Motor neuron (in vitro differentiated cells): ENCODE measurements around the gene SFPQ. TPM values are rescaled to one million over a fixed set of nuclear protein-coding genes. Genes with fewer than 3 reads are reported as not detected.
A peak's percentile ranks its signal among the peaks of the same experiment; 100 is the strongest.

ENCODE experiments used
- ATAC-seq, 8 experiments: fragments of 200-7000 bp; cut with Tn5 transposase; replicated peaks in 6 of 8; 2 replicates each; pipeline ENCODE4 v1.8.0; 2021; ENCODE audit warnings: mild to moderate bottlenecking in 8 of 8, moderate library complexity in 8 of 8
- H3K27ac ChIP-seq, 2 donors: fragments of 250-450 bp; sonication (Bioruptor Pico); 2 replicates each; pipeline ENCODE4 v1.9.0; 2021; ENCODE audit warnings: antibody characterized with exemption in 2 of 2, mild to moderate bottlenecking in 2 of 2, moderate library complexity in 1 of 2
- H3K4me1 ChIP-seq, 2 donors: fragments of 250-450 bp; sonication (Bioruptor Pico); replicated peaks in 1 of 2; 2 replicates each; pipeline ENCODE4 v1.6.1; 2021; ENCODE audit warnings: antibody characterized with exemption in 2 of 2, mild to moderate bottlenecking in 2 of 2, moderate library complexity in 1 of 2
- H3K4me3 ChIP-seq, 5 donors: fragments of 250-450 bp; sonication (Bioruptor Pico); 2 replicates each; pipeline ENCODE4 v1.9.0; 2021; ENCODE audit warnings: antibody characterized with exemption in 5 of 5, mild to moderate bottlenecking in 5 of 5, moderate library complexity in 4 of 5
- WGBS, 10 experiments: fragments of 450-650 bp; shearing (Covaris generic); methylation state at CpG; one replicate each; pipeline ENCODE4 v1.0.0; 2022; 5-methylcytosine and 5-hydroxymethylcytosine counted together
- in situ Hi-C, 9 experiments: fragments of 400-800 bp; cut with MboI; loops; one replicate each; pipeline ENCODE4 v1.15.0; 2021; ENCODE audit warnings: low sequenced_read_pairs in 9 of 9, low pct_unique_long_range_greater_than_20kb in 2 of 9; ENCODE audit not compliant: unreplicated experiment in 9 of 9
- total RNA-seq, 8 experiments: library from RNA; unstranded; fragments of 300-600 nt; gene quantifications; 2 replicates each; pipeline versions ENCODE4 v1.2.3 to v1.2.4, GENCODE V29; 2022

SFPQ gene
- total RNA-seq, 8 experiments from 2014 or later = 165 to 606 (median 223) TPM

- H3K27ac ChIP-seq = no peak overlapping the region
- 0 to 100% (median 92%) methylated on average over 1 of the region's 1 CpG; no CpG with 5 or more reads in 2 of the 10 experiments for WGBS, 10 experiments
- no peak overlapping the region for H3K4me3 ChIP-seq
- H3K4me1 ChIP-seq = peaks cover 3 to 7% of the 10 kb centered on the region in 2 donors
- in situ Hi-C loops = loop anchor here in 1 of 9 experiments (25.0 kb wide), 1 partner anchor 184 kb away; no protein-coding TSS in a partner anchor
- ATAC-seq = no peak
These were observed 10.3 kb upstream of the SFPQ start for GRCh38 chr1:35203295-35203694.

- Histone ChIP-seq H3K4me1 (peaks cover 3 to 7% of the 10 kb centered on the region in 2 donors), H3K4me3 (peak overlapping the region in 1 of 5 donors; percentile 1), H3K27ac (peak overlapping the region in 1 of 2 donors; percentile 14)
- 2 to 57% (median 29%) methylated on average over 2 to 6 of the region's 6 CpGs for WGBS, 10 experiments
- in situ Hi-C loops = loop anchor here in 1 of 9 experiments (25.0 kb wide), 1 partner anchor 185 kb away; no protein-coding TSS in a partner anchor
- ATAC-seq = peak; percentile 92 to 100 (median 100)
These were observed 9.2 kb upstream of the SFPQ start for GRCh38 chr1:35202048-35202719.

GRCh38 chr1:35201631-35202030 lies 8.7 kb upstream of the SFPQ start:
- in situ Hi-C loops = loop anchor here in 1 of 9 experiments (25.0 kb wide), 1 partner anchor 186 kb away; no protein-coding TSS in a partner anchor
- WGBS, 10 experiments = 0 to 50% (median 4%) methylated on average over 2 of the region's 2 CpGs; no CpG with 5 or more reads in 3 of the 10 experiments
- ATAC-seq = peak in 3 of 8 experiments; percentile 10 to 67 (median 32)
- H3K4me1 ChIP-seq = peaks cover 3 to 7% of the 10 kb centered on the region in 2 donors
- no peak overlapping the region for H3K4me3 ChIP-seq
- no peak overlapping the region for H3K27ac ChIP-seq

- ATAC-seq = peak; percentile 34 to 56 (median 50)
- peak overlapping the region; percentile 97 to 99 for H3K27ac ChIP-seq
- in situ Hi-C loops = loop anchor here in 3 of 9 experiments (10.0 to 25.0 kb wide), 3 partner anchors 93 to 103 kb away; no protein-coding TSS in a partner anchor
- 3% methylated on average over 11 of the region's 94 CpGs; no CpG with 5 or more reads in 9 of the 10 experiments for WGBS, 10 experiments
- peak overlapping the region; percentile 74 to 97 (median 94) for H3K4me3 ChIP-seq
- H3K4me1 ChIP-seq = peaks cover 32 to 35% of the 10 kb centered on the region in 2 donors
These were observed 691 bp downstream of the SFPQ start for GRCh38 chr1:35192056-35192852.

- Histone ChIP-seq H3K4me1 (peaks cover 35 to 39% of the 10 kb centered on the region in 2 donors), H3K4me3 (peak overlapping the region; percentile 74 to 97 (median 94)), H3K27ac (peak overlapping the region in 1 of 2 donors; percentile 99)
- in situ Hi-C loops = loop anchor here in 3 of 9 experiments (10.0 to 25.0 kb wide), 3 partner anchors 93 to 103 kb away; no protein-coding TSS in a partner anchor
- ATAC-seq = no peak
- WGBS, 10 experiments = 0 to 23% (median 1%) methylated on average over 3 to 15 of the region's 25 CpGs
These were observed 1.4 kb downstream of the SFPQ start for GRCh38 chr1:35191429-35192055.

- Histone ChIP-seq H3K4me3 (peak overlapping the region; percentile 74 to 97 (median 94)), H3K4me1 (peaks cover 35 to 46% of the 10 kb centered on the region in 2 donors), H3K27ac (no peak overlapping the region)
- in situ Hi-C loops = loop anchor here in 3 of 9 experiments (10.0 to 25.0 kb wide), 3 partner anchors 94 to 104 kb away; no protein-coding TSS in a partner anchor
- no peak for ATAC-seq
- WGBS, 10 experiments = 0 to 64% (median 25%) methylated on average over 2 to 6 of the region's 6 CpGs
These were observed 2.2 kb downstream of the SFPQ start for GRCh38 chr1:35190784-35191183.

- no peak for ATAC-seq
- Histone ChIP-seq H3K4me1 (peaks cover 35 to 50% of the 10 kb centered on the region in 2 donors), H3K4me3 (no peak overlapping the region), H3K27ac (no peak overlapping the region)
- 55 to 98% (median 89%) methylated on average over 5 to 20 of the region's 20 CpGs for WGBS, 10 experiments
- in situ Hi-C loops = loop anchor here in 1 of 9 experiments (25.0 kb wide), 1 partner anchor 99 kb away; no protein-coding TSS in a partner anchor
These were observed 4.2 kb downstream of the SFPQ start for GRCh38 chr1:35188578-35189392.

- ATAC-seq = no peak
These were observed 5.1 kb downstream of the SFPQ start for GRCh38 chr1:35187816-35188342.

GRCh38 chr1:35186239-35186638 lies 6.7 kb downstream of the SFPQ start:
- 0 to 100% (median 82%) methylated on average over 1 to 4 of the region's 4 CpGs; no CpG with 5 or more reads in 2 of the 10 experiments for WGBS, 10 experiments
- H3K27ac ChIP-seq = no peak overlapping the region
- H3K4me3 ChIP-seq = no peak overlapping the region
- H3K4me1 ChIP-seq = peaks cover 35 to 56% of the 10 kb centered on the region in 2 donors
- in situ Hi-C loops = loop anchor here in 1 of 9 experiments (25.0 kb wide), 1 partner anchor 101 kb away; no protein-coding TSS in a partner anchor
- ATAC-seq = no peak

More at GRCh38 chr1:35187816-35188342, 5.1 kb downstream of the SFPQ start:
- 35 to 100% (median 88%) methylated on average over 1 to 7 of the region's 7 CpGs for WGBS, 10 experiments
- peaks cover 35 to 56% of the 10 kb centered on the region in 2 donors for H3K4me1 ChIP-seq
- no peak overlapping the region for H3K4me3 ChIP-seq
- no peak overlapping the region for H3K27ac ChIP-seq
- in situ Hi-C loops = loop anchor here in 1 of 9 experiments (25.0 kb wide), 1 partner anchor 99 kb away; no protein-coding TSS in a partner anchor

- Histone ChIP-seq H3K4me3 (no peak overlapping the region), H3K27ac (no peak overlapping the region), H3K4me1 (peaks cover 30 to 54% of the 10 kb centered on the region in 2 donors)
- in situ Hi-C loops = loop anchor here in 1 of 9 experiments (25.0 kb wide), 1 partner anchor 102 kb away; no protein-coding TSS in a partner anchor
- WGBS, 10 experiments = 41 to 98% (median 88%) methylated on average over 1 to 5 of the region's 5 CpGs; no CpG with 5 or more reads in 1 of the 10 experiments
- ATAC-seq = no peak
These were observed 7.7 kb downstream of the SFPQ start for GRCh38 chr1:35185200-35185599.

GRCh38 chr1:35184495-35185199 lies 8.3 kb downstream of the SFPQ start:
- no peak for ATAC-seq
- Histone ChIP-seq H3K4me1 (peaks cover 25 to 51% of the 10 kb centered on the region in 2 donors), H3K4me3 (no peak overlapping the region), H3K27ac (no peak overlapping the region)
- in situ Hi-C loops = loop anchor here in 1 of 9 experiments (25.0 kb wide), 1 partner anchor 103 kb away; no protein-coding TSS in a partner anchor
- 76 to 97% (median 92%) methylated on average over 2 to 12 of the region's 12 CpGs for WGBS, 10 experiments
